ENCODE measurements around the gene ATP10D.

Gene ATP10D

DNA sequence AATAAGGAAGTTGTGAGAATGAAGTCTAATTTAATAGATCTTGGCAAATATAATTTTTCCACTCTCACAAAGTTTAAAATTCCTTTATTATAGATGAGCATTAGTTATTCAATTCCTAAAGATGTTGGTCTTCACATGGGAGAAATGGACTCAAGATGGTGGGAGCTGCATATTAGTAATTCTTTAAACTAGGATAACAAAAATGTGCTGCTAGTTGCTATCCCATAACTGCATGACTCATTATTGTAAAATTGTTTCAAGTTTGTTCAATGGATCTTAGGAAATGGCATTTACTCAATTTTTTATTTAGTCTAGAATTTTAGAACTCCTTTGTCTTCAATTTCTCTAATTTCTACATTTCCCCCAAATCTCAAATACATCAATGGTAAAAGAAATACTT, 155.8 kb downstream of the ATP10D start:
- no peaks in the 10 kb centered on the region for H3K27me3 ChIP-seq (ENCODE audit: insufficient read depth, low read length)
- H2AFZ ChIP-seq (ENCODE audit: low read depth, low read length): no peak overlapping the region
- peaks cover 3% of the 10 kb centered on the region for H3K4me1 ChIP-seq (ENCODE audit: insufficient read depth, low read length)
- H3K9me3 ChIP-seq (ENCODE audit: low read length): no peaks in the 10 kb centered on the region
- H3K4me3 ChIP-seq (ENCODE audit: low read length): no peak overlapping the region
- H3K36me3 ChIP-seq (ENCODE audit: insufficient read depth, low read length): no peaks in the 10 kb centered on the region

- Histone ChIP-seq H3K36me3 (ENCODE audit: insufficient read depth, low read length) (no peaks in the 10 kb centered on the region), H3K27me3 (ENCODE audit: insufficient read depth, low read length) (no peaks in the 10 kb centered on the region), H2AFZ (ENCODE audit: low read depth, low read length) (no peak overlapping the region)
Measured at GRCh38 chr4:47641755-47642154, 156.7 kb downstream of the ATP10D start.

GRCh38 chr4:47642191-47642830, 157.2 kb downstream of the ATP10D start:
- peaks cover 3% of the 10 kb centered on the region for H3K4me1 ChIP-seq (ENCODE audit: insufficient read depth, low read length)
- no peak overlapping the region for H2AFZ ChIP-seq (ENCODE audit: low read depth, low read length)
- no peak overlapping the region for H3K4me3 ChIP-seq (ENCODE audit: low read length)
- H3K27me3 ChIP-seq (ENCODE audit: insufficient read depth, low read length): no peaks in the 10 kb centered on the region
- H3K36me3 ChIP-seq (ENCODE audit: insufficient read depth, low read length): no peaks in the 10 kb centered on the region
- no peaks in the 10 kb centered on the region for H3K9me3 ChIP-seq (ENCODE audit: low read length)

More at GRCh38 chr4:47641755-47642154, 156.7 kb downstream of the ATP10D start:
- no peaks in the 10 kb centered on the region for H3K9me3 ChIP-seq (ENCODE audit: low read length)
- no peak overlapping the region for H3K4me3 ChIP-seq (ENCODE audit: low read length)
- peaks cover 3% of the 10 kb centered on the region for H3K4me1 ChIP-seq (ENCODE audit: insufficient read depth, low read length)
